Islet precursor cell (in vitro differentiated cells): Measurements from ENCODE around the gene FBXO41.

Source experiments
- DNase-seq: peaks from one replicate; pipeline ENCODE4 v3.0.0-alpha.2; 2018

Gene FBXO41

DNA sequence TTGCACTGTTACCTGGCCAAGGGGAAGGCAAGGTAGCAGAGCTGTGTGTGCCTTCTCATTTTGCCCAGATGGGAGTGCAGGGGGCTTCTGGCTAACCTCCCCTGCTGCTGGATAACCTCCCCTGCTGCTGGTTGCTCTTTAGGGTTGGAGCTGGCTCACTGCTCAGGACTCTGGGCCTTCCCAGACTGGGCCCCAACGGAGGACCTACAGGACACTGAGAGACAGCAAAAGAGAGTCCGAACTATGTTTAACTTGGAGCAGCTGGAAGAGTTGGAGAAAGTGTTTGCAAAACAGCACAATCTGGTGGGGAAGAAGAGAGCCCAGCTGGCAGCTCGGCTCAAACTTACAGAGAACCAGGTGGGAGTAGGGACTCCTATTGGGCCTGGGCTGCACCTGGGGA is 76.0 kb downstream of the FBXO41 start:
- DNase-seq = no peak

- no peak for DNase-seq
These were observed 78.7 kb downstream of the FBXO41 start for GRCh38 chr2:73205611-73206010.
